Neural progenitor cell (in vitro differentiated cells): ENCODE measurements around the gene CYP4F12. TPM values are rescaled to one million over a fixed set of nuclear protein-coding genes. Genes with fewer than 3 reads are reported as not detected.

Experiments
- DNase-seq: peaks from one replicate; pipeline ENCODE4 v3.0.0-alpha.2; 2016; ENCODE audit warnings: low spot score
- H2AFZ ChIP-seq: fragments of 200-600 bp; sonication (generic); replicated peaks from 2 replicates; pipeline ENCODE4 v1.6.1; 2016; ENCODE audit warnings: antibody characterized with exemption
- H3F3A ChIP-seq: fragments of 200-600 bp; sonication (generic); 2 replicates; pipeline ENCODE4 v1.6.1; 2016; ENCODE audit warnings: antibody characterized with exemption, low read depth
- H3K27ac ChIP-seq: fragments of 200-600 bp; sonication (generic); 2 replicates; pipeline ENCODE4 v1.5.1; 2016; ENCODE audit warnings: mild to moderate bottlenecking
- H3K27me3 ChIP-seq: fragments of 200-600 bp; sonication (generic); 2 replicates; pipeline ENCODE4 v1.6.1; 2016; ENCODE audit warnings: mild to moderate bottlenecking, moderate library complexity
- H3K36me3 ChIP-seq: fragments of 200-600 bp; sonication (generic); 2 replicates; pipeline ENCODE4 v1.5.1; 2016
- H3K4me1 ChIP-seq: fragments of 200-600 bp; sonication (generic); 2 replicates; pipeline ENCODE4 v1.6.1; 2016; ENCODE audit warnings: mixed run types
- H3K4me2 ChIP-seq: fragments of 200-600 bp; sonication (generic); 2 replicates; pipeline ENCODE4 v1.6.1; 2016
- H3K4me3 ChIP-seq: fragments of 200-600 bp; sonication (generic); 2 replicates; pipeline ENCODE4 v1.5.1; 2016
- H3K79me2 ChIP-seq: fragments of 200-600 bp; sonication (generic); 2 replicates; pipeline ENCODE4 v1.6.1; 2016; ENCODE audit warnings: low read depth
- H3K9ac ChIP-seq: fragments of 200-600 bp; sonication (generic); 2 replicates; pipeline ENCODE4 v1.6.1; 2016
- H3K9me3 ChIP-seq: fragments of 200-600 bp; sonication (generic); 2 replicates; pipeline ENCODE4 v1.5.1; 2016; ENCODE audit warnings: low read depth
- H4K20me1 ChIP-seq: fragments of 200-600 bp; sonication (generic); 2 replicates; pipeline ENCODE4 v1.6.1; 2016; ENCODE audit warnings: low read depth
- H3K27ac Mint-ChIP-seq: 3 replicates; pipeline ENCODE4 v1.8.0; 2021; ENCODE audit warnings: mixed read lengths
- H3K27me3 Mint-ChIP-seq: 2 replicates; pipeline ENCODE4 v1.8.0; 2022; ENCODE audit warnings: low read depth, mild to moderate bottlenecking, inconsistent platforms, moderate library complexity, mixed read lengths; ENCODE audit not compliant: insufficient read depth
- H3K36me3 Mint-ChIP-seq: 3 replicates; pipeline ENCODE4 v1.8.0; 2021; ENCODE audit warnings: mixed read lengths
- H3K4me1 Mint-ChIP-seq: 3 replicates; pipeline ENCODE4 v1.8.0; 2021; ENCODE audit warnings: mixed read lengths
- H3K4me3 Mint-ChIP-seq: 3 replicates; pipeline ENCODE4 v1.8.0; 2021; ENCODE audit warnings: mild to moderate bottlenecking, moderate library complexity, mixed read lengths
- H3K9me3 Mint-ChIP-seq: 3 replicates; pipeline ENCODE4 v1.8.0; 2020; ENCODE audit warnings: mixed read lengths
- EZH2 ChIP-seq: fragments of 200-600 bp; sonication (generic); IDR thresholded peaks from 2 replicates; pipeline ENCODE4 v1.6.1; 2017; ENCODE audit warnings: antibody characterized with exemption, mild to moderate bottlenecking, moderate library complexity
- EZH2phosphoT487 ChIP-seq: fragments of 200-600 bp; sonication (generic); IDR thresholded peaks from 2 replicates; pipeline ENCODE4 v1.6.1; 2017; ENCODE audit warnings: antibody characterized with exemption
- total RNA-seq: library from RNA; depleted of rRNA; stranded (reverse); fragments of >200 nt; gene quantifications from 2 replicates; pipeline ENCODE4 v1.2.3, GENCODE V29; 2015; ENCODE audit warnings: low replicate concordance
- TF ChIP-seq, protein P1 (sequence below): fragments of 200-600 bp; sonication (generic); IDR thresholded peaks from 2 replicates; pipeline ENCODE4 v1.5.1; 2017; ENCODE audit warnings: antibody characterized with exemption, mild to moderate bottlenecking

CYP4F12 gene
- total RNA-seq, 1 donor from 2014 or later: not detected

GRCh38 chr19:15663247-15663646, 9.6 kb upstream of the CYP4F12 start:
- no peaks in the 10 kb centered on the region for H3K36me3 Mint-ChIP-seq
- no peak overlapping the region for H3K4me3 ChIP-seq
- H3K9me3 ChIP-seq: peaks cover 8% of the 10 kb centered on the region

GRCh38 chr19:15666186-15666585, 6.7 kb upstream of the CYP4F12 start:
- peaks cover 1% of the 10 kb centered on the region for H3K36me3 Mint-ChIP-seq
- no peak overlapping the region for H3K9ac ChIP-seq
- H3K9me3 ChIP-seq: peaks cover 7% of the 10 kb centered on the region

More at GRCh38 chr19:15663247-15663646, 9.6 kb upstream of the CYP4F12 start:
- DNase-seq: no peak
- H3K4me1 Mint-ChIP-seq: no peaks in the 10 kb centered on the region
- H3K27me3 ChIP-seq: no peaks in the 10 kb centered on the region
- H3K27me3 Mint-ChIP-seq: peaks cover 4% of the 10 kb centered on the region
- H3K27ac ChIP-seq: no peak overlapping the region
- H3F3A ChIP-seq: no peaks in the 10 kb centered on the region
- H3K9ac ChIP-seq: no peak overlapping the region
- no peak overlapping the region for H3K27ac Mint-ChIP-seq
- H3K79me2 ChIP-seq: no peaks in the 10 kb centered on the region
- H4K20me1 ChIP-seq: no peaks in the 10 kb centered on the region
- no peak overlapping the region for H3K4me3 Mint-ChIP-seq
- H3K36me3 ChIP-seq: no peaks in the 10 kb centered on the region
- H3K4me1 ChIP-seq: no peaks in the 10 kb centered on the region
- no peak overlapping the region for H3K4me2 ChIP-seq
- peaks cover 16% of the 10 kb centered on the region for H3K9me3 Mint-ChIP-seq
- TF ChIP-seq, protein P1, sequence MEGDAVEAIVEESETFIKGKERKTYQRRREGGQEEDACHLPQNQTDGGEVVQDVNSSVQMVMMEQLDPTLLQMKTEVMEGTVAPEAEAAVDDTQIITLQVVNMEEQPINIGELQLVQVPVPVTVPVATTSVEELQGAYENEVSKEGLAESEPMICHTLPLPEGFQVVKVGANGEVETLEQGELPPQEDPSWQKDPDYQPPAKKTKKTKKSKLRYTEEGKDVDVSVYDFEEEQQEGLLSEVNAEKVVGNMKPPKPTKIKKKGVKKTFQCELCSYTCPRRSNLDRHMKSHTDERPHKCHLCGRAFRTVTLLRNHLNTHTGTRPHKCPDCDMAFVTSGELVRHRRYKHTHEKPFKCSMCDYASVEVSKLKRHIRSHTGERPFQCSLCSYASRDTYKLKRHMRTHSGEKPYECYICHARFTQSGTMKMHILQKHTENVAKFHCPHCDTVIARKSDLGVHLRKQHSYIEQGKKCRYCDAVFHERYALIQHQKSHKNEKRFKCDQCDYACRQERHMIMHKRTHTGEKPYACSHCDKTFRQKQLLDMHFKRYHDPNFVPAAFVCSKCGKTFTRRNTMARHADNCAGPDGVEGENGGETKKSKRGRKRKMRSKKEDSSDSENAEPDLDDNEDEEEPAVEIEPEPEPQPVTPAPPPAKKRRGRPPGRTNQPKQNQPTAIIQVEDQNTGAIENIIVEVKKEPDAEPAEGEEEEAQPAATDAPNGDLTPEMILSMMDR: no peak
- TF ChIP-seq EZH2phosphoT487: no peak
- H2AFZ ChIP-seq: no peak overlapping the region

DNA sequence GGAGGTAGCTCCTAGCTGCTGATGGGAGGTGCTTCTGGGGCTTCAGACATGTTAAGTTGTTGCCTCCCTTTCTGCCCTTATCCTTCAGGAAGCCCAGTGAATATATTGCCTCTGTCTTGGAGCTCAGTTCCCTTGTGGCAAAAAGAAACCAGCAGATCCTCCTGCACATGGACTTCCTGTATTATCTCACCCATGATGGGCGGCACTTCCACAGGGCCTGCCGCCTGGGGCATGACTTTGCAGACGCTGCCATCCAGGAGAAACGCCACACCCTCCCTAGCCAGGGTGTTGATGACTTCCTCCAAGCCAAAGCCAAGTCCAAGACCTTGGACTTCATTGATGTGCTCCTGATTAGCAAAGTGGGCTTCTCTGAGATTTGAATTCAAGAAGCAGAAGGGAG, 6.0 kb upstream of the CYP4F12 start:
- no peaks in the 10 kb centered on the region for H3K79me2 ChIP-seq
- H3K36me3 Mint-ChIP-seq: peaks cover 1% of the 10 kb centered on the region

More at GRCh38 chr19:15666186-15666585, 6.7 kb upstream of the CYP4F12 start:
- TF ChIP-seq EZH2 (no peak), EZH2phosphoT487 (no peak)
- TF ChIP-seq, protein P1: no peak
- DNase-seq: no peak
- Histone ChIP-seq H3K4me1 (no peaks in the 10 kb centered on the region), H3F3A (no peaks in the 10 kb centered on the region), H3K4me3 (no peak overlapping the region), H3K36me3 (no peaks in the 10 kb centered on the region), H4K20me1 (no peaks in the 10 kb centered on the region), H3K4me2 (no peak overlapping the region), H3K79me2 (no peaks in the 10 kb centered on the region), H3K27ac (no peak overlapping the region), H3K27me3 (no peaks in the 10 kb centered on the region), H2AFZ (no peak overlapping the region)
- H3K4me1 Mint-ChIP-seq: no peaks in the 10 kb centered on the region
- H3K27ac Mint-ChIP-seq: no peak overlapping the region
- H3K27me3 Mint-ChIP-seq: peaks cover 7% of the 10 kb centered on the region
- H3K9me3 Mint-ChIP-seq: peaks cover 16% of the 10 kb centered on the region
- no peak overlapping the region for H3K4me3 Mint-ChIP-seq

More for the DNA sequence above, 6.0 kb upstream of the CYP4F12 start:
- H3K27ac Mint-ChIP-seq: no peak overlapping the region
- no peak overlapping the region for H3K4me3 Mint-ChIP-seq
- Histone ChIP-seq H3K36me3 (no peaks in the 10 kb centered on the region), H3K4me2 (no peak overlapping the region), H3K9ac (no peak overlapping the region), H2AFZ (no peak overlapping the region), H3K4me3 (no peak overlapping the region), H3K27me3 (no peaks in the 10 kb centered on the region), H3K9me3 (peaks cover 3% of the 10 kb centered on the region), H3F3A (no peaks in the 10 kb centered on the region), H3K27ac (no peak overlapping the region), H4K20me1 (no peaks in the 10 kb centered on the region), H3K4me1 (no peaks in the 10 kb centered on the region)
- H3K4me1 Mint-ChIP-seq: no peaks in the 10 kb centered on the region
- H3K9me3 Mint-ChIP-seq: peaks cover 13% of the 10 kb centered on the region
- H3K27me3 Mint-ChIP-seq: peaks cover 7% of the 10 kb centered on the region
- TF ChIP-seq EZH2phosphoT487: no peak
- TF ChIP-seq EZH2: no peak
- TF ChIP-seq, protein P1: no peak
- no peak for DNase-seq
